ENCODE data around the gene E4F1. TPM values are rescaled to one million over a fixed set of nuclear protein-coding genes. Genes with fewer than 3 reads are reported as not detected.
A peak's percentile ranks its signal among the peaks of the same experiment; 100 is the strongest.
"Not testable (repeated sequence)": the region's sequence is repeated elsewhere in the genome, so short reads cannot be mapped to it uniquely, and the experiment has no call there.

E4F1 gene
- total RNA-seq, 1 donor from 2014 or later = 18.7 TPM

- H3K27me3 Mint-ChIP-seq (ENCODE audit: low read depth) = no peaks in the 10 kb centered on the region
- H3K36me3 Mint-ChIP-seq (ENCODE audit: low read depth) = peaks cover 25% of the 10 kb centered on the region
- H3K4me3 Mint-ChIP-seq (ENCODE audit: unreplicated experiment) = no peak overlapping the region
- peak overlapping the region; percentile 32 for H3K27ac Mint-ChIP-seq (ENCODE audit: unreplicated experiment)
- no peak for TF ChIP-seq CTCF (IDR thresholded peaks at IDR 0.05)
- H3K9me3 Mint-ChIP-seq (ENCODE audit: low read depth) = no peaks in the 10 kb centered on the region
- peaks cover 7% of the 10 kb centered on the region for H3K4me1 Mint-ChIP-seq (ENCODE audit: low read depth)
- no peak for DNase-seq (ENCODE audit: low spot score)
Measured at GRCh38 chr16:2256531-2257140, 33.2 kb downstream of the E4F1 start.

GRCh38 chr16:2257726-2258125, 34.3 kb downstream of the E4F1 start:
- Mint-ChIP-seq H3K36me3 (ENCODE audit: low read depth) (peaks cover 32% of the 10 kb centered on the region), H3K27ac (ENCODE audit: unreplicated experiment) (no peak overlapping the region), H3K27me3 (ENCODE audit: low read depth) (no peaks in the 10 kb centered on the region), H3K9me3 (ENCODE audit: low read depth) (no peaks in the 10 kb centered on the region), H3K4me1 (ENCODE audit: low read depth) (peaks cover 3% of the 10 kb centered on the region), H3K4me3 (ENCODE audit: unreplicated experiment) (no peak overlapping the region)
- DNase-seq (ENCODE audit: low spot score) = no peak
- no peak for TF ChIP-seq CTCF (IDR thresholded peaks at IDR 0.05)

GRCh38 chr16:2258530-2258929, 35.1 kb downstream of the E4F1 start:
- DNase-seq (ENCODE audit: low spot score); H3K4me1 Mint-ChIP-seq (ENCODE audit: low read depth); H3K9me3 Mint-ChIP-seq (ENCODE audit: low read depth); H3K4me3 Mint-ChIP-seq (ENCODE audit: unreplicated experiment); H3K27me3 Mint-ChIP-seq (ENCODE audit: low read depth); H3K27ac Mint-ChIP-seq (ENCODE audit: unreplicated experiment): not testable (repeated sequence)
- H3K36me3 Mint-ChIP-seq (ENCODE audit: low read depth) = peaks cover 26% of the 10 kb centered on the region

GRCh38 chr16:2260250-2260649, 36.9 kb downstream of the E4F1 start:
- Mint-ChIP-seq H3K4me1 (ENCODE audit: low read depth) (peaks cover 14% of the 10 kb centered on the region), H3K27me3 (ENCODE audit: low read depth) (no peaks in the 10 kb centered on the region), H3K9me3 (ENCODE audit: low read depth) (no peaks in the 10 kb centered on the region), H3K36me3 (ENCODE audit: low read depth) (peaks cover 27% of the 10 kb centered on the region), H3K27ac (ENCODE audit: unreplicated experiment) (no peak overlapping the region), H3K4me3 (ENCODE audit: unreplicated experiment) (no peak overlapping the region)
- no peak for TF ChIP-seq CTCF (IDR thresholded peaks at IDR 0.05)
- no peak for DNase-seq (ENCODE audit: low spot score)

- H3K4me3 Mint-ChIP-seq (ENCODE audit: unreplicated experiment); H3K27ac Mint-ChIP-seq (ENCODE audit: unreplicated experiment); H3K27me3 Mint-ChIP-seq (ENCODE audit: low read depth); DNase-seq (ENCODE audit: low spot score); H3K9me3 Mint-ChIP-seq (ENCODE audit: low read depth): not testable (repeated sequence)
- Mint-ChIP-seq H3K36me3 (ENCODE audit: low read depth) (peaks cover 11% of the 10 kb centered on the region), H3K4me1 (ENCODE audit: low read depth) (peaks cover 29% of the 10 kb centered on the region)
Measured at GRCh38 chr16:2263026-2263425, 39.6 kb downstream of the E4F1 start.

GRCh38 chr16:2266887-2267286, 43.5 kb downstream of the E4F1 start:
- not testable (repeated sequence) for H3K9me3 Mint-ChIP-seq (ENCODE audit: low read depth); DNase-seq (ENCODE audit: low spot score)
- peaks cover 38% of the 10 kb centered on the region for H3K4me1 Mint-ChIP-seq (ENCODE audit: low read depth)

GRCh38 chr16:2267505-2267912, 44.1 kb downstream of the E4F1 start:
- peak overlapping the region; percentile 99 for H3K27ac Mint-ChIP-seq (ENCODE audit: unreplicated experiment)
- H3K36me3 Mint-ChIP-seq (ENCODE audit: low read depth); H3K9me3 Mint-ChIP-seq (ENCODE audit: low read depth); H3K27me3 Mint-ChIP-seq (ENCODE audit: low read depth): not testable (repeated sequence)
- H3K4me3 Mint-ChIP-seq (ENCODE audit: unreplicated experiment) = peak overlapping the region; percentile 88
- peak; percentile 89 for DNase-seq (ENCODE audit: low spot score)
- peaks cover 38% of the 10 kb centered on the region for H3K4me1 Mint-ChIP-seq (ENCODE audit: low read depth)

More at GRCh38 chr16:2266887-2267286, 43.5 kb downstream of the E4F1 start:
- not testable (repeated sequence) for H3K27me3 Mint-ChIP-seq (ENCODE audit: low read depth); H3K36me3 Mint-ChIP-seq (ENCODE audit: low read depth)
- H3K27ac Mint-ChIP-seq (ENCODE audit: unreplicated experiment) = peak overlapping the region; percentile 85
- H3K4me3 Mint-ChIP-seq (ENCODE audit: unreplicated experiment) = peak overlapping the region; percentile 88

Data from chondrocyte (in vitro differentiated cells).